Measurements from ENCODE around the gene SPATA20.

Gene SPATA20

DNA sequence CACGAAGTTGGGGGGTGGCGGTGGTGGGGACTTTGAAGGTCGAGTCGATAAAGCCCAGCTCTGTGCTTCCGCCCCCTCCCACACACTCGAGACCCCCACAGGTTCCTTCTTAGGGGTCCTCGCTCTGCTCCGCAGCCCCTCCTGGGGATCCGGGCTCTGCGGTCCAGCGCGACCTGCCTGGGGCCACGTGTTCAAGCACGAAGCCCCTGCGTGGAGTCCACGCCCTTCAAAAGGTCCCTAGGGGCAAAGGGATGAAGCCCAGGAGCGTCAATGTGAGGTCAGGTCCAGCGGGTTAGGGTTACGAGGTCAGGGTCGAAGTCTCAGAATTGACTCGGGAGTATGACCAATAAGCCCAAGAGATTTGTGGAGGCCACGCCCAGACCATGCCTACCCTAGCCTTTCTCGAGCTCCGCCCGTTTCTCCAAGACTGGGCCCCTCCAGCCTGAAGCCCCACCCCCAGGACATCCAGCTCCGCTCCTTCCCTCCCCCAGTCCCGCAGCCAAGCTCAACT, 12.8 kb downstream of the SPATA20 start:
- TF ChIP-seq, protein P1, sequence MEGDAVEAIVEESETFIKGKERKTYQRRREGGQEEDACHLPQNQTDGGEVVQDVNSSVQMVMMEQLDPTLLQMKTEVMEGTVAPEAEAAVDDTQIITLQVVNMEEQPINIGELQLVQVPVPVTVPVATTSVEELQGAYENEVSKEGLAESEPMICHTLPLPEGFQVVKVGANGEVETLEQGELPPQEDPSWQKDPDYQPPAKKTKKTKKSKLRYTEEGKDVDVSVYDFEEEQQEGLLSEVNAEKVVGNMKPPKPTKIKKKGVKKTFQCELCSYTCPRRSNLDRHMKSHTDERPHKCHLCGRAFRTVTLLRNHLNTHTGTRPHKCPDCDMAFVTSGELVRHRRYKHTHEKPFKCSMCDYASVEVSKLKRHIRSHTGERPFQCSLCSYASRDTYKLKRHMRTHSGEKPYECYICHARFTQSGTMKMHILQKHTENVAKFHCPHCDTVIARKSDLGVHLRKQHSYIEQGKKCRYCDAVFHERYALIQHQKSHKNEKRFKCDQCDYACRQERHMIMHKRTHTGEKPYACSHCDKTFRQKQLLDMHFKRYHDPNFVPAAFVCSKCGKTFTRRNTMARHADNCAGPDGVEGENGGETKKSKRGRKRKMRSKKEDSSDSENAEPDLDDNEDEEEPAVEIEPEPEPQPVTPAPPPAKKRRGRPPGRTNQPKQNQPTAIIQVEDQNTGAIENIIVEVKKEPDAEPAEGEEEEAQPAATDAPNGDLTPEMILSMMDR (IDR thresholded peaks at IDR 0.05; ENCODE audit: borderline replicate concordance, insufficient read depth, low read depth, low read length): no peak
- H3K4me3 ChIP-seq (ENCODE audit: low read depth, low read length): no peak overlapping the region

DNA sequence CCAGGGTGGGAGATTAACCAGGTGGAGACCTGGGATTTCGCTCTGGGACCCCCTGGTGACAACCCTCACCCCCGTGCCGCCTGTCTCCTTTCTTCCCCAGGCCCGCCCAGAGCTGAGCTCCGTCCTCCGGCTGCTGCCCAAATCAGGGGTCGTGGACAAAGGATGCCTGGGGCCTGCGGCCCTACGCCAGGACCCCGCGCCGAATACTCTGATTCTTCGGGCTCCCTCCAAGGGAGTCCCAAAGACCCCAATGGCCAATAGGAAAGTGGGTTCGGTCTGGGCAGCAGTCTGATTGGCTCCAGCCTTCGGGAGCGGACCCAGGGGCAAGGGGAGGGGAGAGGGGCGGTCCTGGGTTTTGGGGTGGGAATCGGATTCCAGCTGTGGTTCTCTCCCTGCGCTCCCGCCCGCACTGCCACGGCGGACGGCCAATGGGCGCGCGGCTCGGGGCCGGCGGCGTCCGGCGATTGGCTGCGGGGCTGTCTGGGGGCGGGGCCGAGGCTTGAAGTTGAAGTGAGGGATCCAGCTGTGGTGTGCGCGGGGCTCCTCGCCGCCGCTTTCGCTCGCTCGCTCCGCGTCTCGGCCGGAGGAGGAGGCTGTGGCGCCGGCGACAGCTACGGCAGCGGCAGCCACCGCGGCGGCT, 13.3 kb downstream of the SPATA20 start, which contains the start of gene CACNA1G:
Gene CACNA1G (plus strand): TSS at position 531 of the 640 bp plus-strand sequence. CDS start 745 bp downstream, outside the sequence.
- TF ChIP-seq, protein P1 (IDR thresholded peaks at IDR 0.05; ENCODE audit: borderline replicate concordance, insufficient read depth, low read depth, low read length): no peak
- peak within 1 kb of the TSS; percentile 26 for H3K4me3 ChIP-seq (ENCODE audit: low read depth, low read length)

DNA sequence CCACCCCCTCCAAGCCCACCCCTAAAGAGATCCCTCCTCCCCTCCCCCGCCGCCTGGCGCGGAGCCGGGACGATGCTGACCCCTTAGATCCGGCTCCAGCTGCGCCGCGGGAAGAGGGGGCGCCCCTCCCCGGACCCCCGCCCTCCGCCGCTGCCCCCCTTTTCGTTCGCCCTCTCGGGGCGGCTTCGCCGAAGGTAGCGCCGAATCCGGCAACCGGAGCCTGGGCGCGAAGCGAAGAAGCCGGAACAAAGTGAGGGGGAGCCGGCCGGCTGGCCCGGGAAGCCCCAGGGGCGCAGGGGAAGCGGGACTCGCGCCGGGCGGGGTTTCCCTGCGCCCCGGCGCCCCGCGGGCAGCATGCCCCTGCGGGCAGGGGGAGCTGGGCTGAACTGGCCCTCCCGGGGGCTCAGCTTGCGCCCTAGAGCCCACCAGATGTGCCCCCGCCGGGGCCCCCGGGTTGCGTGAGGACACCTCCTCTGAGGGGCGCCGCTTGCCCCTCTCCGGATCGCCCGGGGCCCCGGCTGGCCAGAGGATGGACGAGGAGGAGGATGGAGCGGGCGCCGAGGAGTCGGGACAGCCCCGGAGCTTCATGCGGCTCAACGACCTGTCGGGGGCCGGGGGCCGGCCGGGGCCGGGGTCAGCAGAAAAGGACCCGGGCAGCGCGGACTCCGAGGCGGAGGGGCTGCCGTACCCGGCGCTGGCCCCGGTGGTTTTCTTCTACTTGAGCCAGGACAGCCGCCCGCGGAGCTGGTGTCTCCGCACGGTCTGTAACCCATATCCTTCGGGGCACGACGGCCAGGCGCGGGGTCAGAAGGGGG, 14.2 kb downstream of the SPATA20 start:
- H3K4me3 ChIP-seq (ENCODE audit: low read depth, low read length): peak overlapping the region; percentile 26
- TF ChIP-seq, protein P1 (IDR thresholded peaks at IDR 0.05; ENCODE audit: borderline replicate concordance, insufficient read depth, low read depth, low read length): no peak

DNA sequence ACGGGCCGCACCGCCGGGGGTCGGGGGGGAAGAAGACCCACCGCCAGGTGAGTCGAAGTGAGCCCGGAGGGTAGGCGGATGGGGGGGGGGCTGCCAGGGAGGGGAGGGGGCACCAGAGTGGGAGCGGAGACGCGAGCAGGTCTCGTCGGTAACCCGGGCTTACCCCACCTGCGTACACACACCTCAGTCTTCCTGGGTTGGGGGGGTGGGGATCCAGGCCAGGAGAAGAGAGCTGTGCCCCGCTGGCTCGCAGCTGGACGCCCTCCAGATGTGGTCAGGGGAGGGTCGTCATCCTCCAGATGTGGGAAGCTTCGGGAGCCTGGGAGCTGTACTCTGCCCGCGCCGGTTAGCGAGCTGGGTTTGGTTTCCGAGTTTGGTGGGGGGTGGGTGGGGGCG, 14.8 kb downstream of the SPATA20 start:
- H3K4me3 ChIP-seq (ENCODE audit: low read depth, low read length): no peak overlapping the region
- TF ChIP-seq, protein P1 (IDR thresholded peaks at IDR 0.05; ENCODE audit: borderline replicate concordance, insufficient read depth, low read depth, low read length): no peak

DNA sequence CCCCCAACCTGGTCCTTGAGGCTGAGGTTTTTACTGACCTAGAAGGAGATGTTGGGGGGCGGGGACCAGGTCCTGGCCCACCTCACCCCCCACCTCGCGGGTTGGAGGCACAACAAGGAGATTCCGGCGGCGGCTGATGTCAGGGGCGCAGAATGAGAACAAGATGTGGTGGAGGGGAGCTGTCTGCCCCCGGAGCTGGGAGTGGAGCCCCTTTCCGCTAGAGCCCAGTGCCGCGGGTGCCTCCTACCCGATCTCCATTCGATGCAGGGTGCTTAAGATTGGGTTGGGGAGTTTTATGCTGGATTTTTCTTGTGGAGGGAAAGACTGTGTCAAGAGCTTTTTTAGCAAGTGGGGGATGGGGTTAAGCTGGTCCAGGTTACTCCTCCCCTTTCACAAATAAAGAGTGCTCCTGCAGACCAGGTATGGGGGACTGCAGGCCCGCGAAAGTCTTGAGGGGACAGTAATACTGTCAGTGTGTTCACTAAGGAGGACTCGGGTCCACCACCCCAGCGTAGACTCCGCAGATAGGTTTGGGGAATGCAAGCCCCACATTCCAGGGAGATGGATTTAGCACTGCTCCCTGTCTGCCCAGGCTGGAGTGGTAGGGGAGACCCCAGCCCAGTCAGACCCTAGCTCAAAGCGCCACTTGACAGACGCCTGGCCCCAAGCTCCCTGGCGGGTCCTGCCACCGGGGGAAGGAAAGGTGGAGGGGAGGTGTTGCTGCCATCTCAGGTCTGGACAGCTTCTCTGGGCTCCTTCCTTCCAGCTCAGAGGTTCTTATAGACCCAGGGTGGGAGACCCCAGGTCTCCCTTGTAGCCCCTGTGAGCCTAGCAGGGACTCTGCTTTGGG, 15.5 kb downstream of the SPATA20 start:
- H3K4me3 ChIP-seq (ENCODE audit: low read depth, low read length): no peak overlapping the region

DNA sequence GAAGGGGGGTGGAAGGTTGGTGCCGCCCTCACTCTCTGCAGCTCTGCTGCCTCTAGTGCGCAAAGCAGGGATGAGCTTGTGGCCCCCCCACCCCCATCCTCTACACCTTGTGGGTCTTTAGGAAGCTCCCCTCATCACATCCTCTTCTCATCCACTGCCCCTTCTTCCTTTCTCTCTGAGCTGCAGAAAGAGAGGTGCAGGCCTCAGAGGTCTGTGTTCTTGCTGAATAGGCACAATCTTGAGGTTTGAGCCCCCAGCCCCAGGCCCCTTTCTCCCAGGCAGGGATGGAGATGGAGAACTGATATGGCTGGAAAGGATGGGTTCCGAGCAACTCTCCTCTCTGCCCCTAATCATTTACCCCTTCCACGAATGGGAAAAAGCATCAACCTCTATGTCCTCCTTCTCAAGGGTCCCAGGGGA, 16.1 kb downstream of the SPATA20 start:
- H3K4me3 ChIP-seq (ENCODE audit: low read depth, low read length): no peak overlapping the region
- TF ChIP-seq, protein P1 (IDR thresholded peaks at IDR 0.05; ENCODE audit: borderline replicate concordance, insufficient read depth, low read depth, low read length): no peak

More for the DNA sequence above, 15.5 kb downstream of the SPATA20 start:
- TF ChIP-seq, protein P1 (IDR thresholded peaks at IDR 0.05; ENCODE audit: borderline replicate concordance, insufficient read depth, low read depth, low read length): no peak

Data from GM12875 (cell line).